GM12878 (cell line): ENCODE data around the gene MLEC. TPM values are rescaled to one million over a fixed set of nuclear protein-coding genes. Genes with fewer than 3 reads are reported as not detected.

Source experiments
- ATAC-seq: fragments of 200-7000 bp; cut with Tn5 transposase; 3 replicates; pipeline ENCODE4 v1.9.1; 2020; ENCODE audit warnings: mild to moderate bottlenecking, moderate library complexity
- BruUV-seq: library from RNA; stranded (reverse); fragments of 400-500 nt; replicated peaks from 2 replicates; lab custom pipeline; 2021; lab: Mats Ljungman, UMichigan
- CTCF ChIA-PET: fragments of 300-600 bp; sonication (Branson Sonifier 250); formaldehyde crosslinking; extraction: SDS; loops from one replicate; lab custom pipeline; 2021; ENCODE audit warnings: inconsistent platforms; lab: Yijun Ruan, JAX
- POLR2A ChIA-PET: fragments of 350-600 bp; formaldehyde crosslinking; extraction: SDS; loops from one replicate; lab custom pipeline; 2021; ENCODE audit warnings: inconsistent platforms; lab: Charles Lee
- RAD21 ChIA-PET: fragments of 300-600 bp; sonication (Branson Sonifier 250); formaldehyde crosslinking; loops from one replicate; lab custom pipeline; 2023; ENCODE audit warnings: antibody characterized with exemption; ENCODE audit not compliant: unreplicated experiment; lab: Charles Lee
- SMC1A ChIA-PET: fragments of 300-600 bp; sonication (Branson Sonifier 250); formaldehyde crosslinking; loops from one replicate; lab custom pipeline; 2023; ENCODE audit not compliant: unreplicated experiment, uncharacterized antibody; lab: Charles Lee
- DNase-seq: peaks from one replicate; pipeline ENCODE4 v3.0.0-alpha.2; 2011; ENCODE audit warnings: low read depth, low spot score
- FAIRE-seq: peaks from 3 replicates; lab custom pipeline; 2011; peaks lifted over from hg19 to GRCh38; lab: Jason Lieb, UNC
- H2AFZ ChIP-seq: 2 replicates; pipeline ENCODE4 v1.6.0; 2011; ENCODE audit warnings: low read depth, low read length, control low read depth; ENCODE audit not compliant: control insufficient read depth
- H3K27ac ChIP-seq: 2 replicates; pipeline ENCODE4 v1.5.1; 2011; ENCODE audit warnings: control low read depth; ENCODE audit not compliant: control insufficient read depth, insufficient read depth
- H3K27me3 ChIP-seq, 2 experiments: replicated peaks in 1 of 2; 2 replicates each; pipeline versions ENCODE4 v1.6.0 to v1.6.1; 2011; ENCODE audit warnings: low read length in 1 of 2; ENCODE audit not compliant: control insufficient read depth in 2 of 2, insufficient read depth in 2 of 2
- H3K36me3 ChIP-seq, 2 experiments: 2 replicates each; pipeline ENCODE4 v1.5.1; 2011; ENCODE audit warnings: low read length in 1 of 2; ENCODE audit not compliant: control insufficient read depth in 2 of 2, insufficient read depth in 2 of 2
- H3K4me1 ChIP-seq: 2 replicates; pipeline ENCODE4 v1.6.1; 2011; ENCODE audit warnings: mild to moderate bottlenecking, low read length, moderate library complexity, mixed read lengths; ENCODE audit not compliant: control insufficient read depth, insufficient read depth
- H3K4me2 ChIP-seq: 2 replicates; pipeline ENCODE4 v1.6.0; 2011; ENCODE audit warnings: control low read depth; ENCODE audit not compliant: control insufficient read depth, insufficient read depth
- H3K4me3 ChIP-seq: fragments of 200-600 bp; sonication (generic); 2 replicates; pipeline ENCODE4 v1.5.1; 2016
- H3K79me2 ChIP-seq: 2 replicates; pipeline ENCODE4 v1.6.0; 2011; ENCODE audit warnings: low read length; ENCODE audit not compliant: control insufficient read depth, insufficient read depth
- H3K9ac ChIP-seq: 2 replicates; pipeline ENCODE4 v1.8.0; 2011; ENCODE audit warnings: low read length, control low read depth, mixed read lengths; ENCODE audit not compliant: control insufficient read depth, insufficient read depth
- H3K9me3 ChIP-seq: replicated peaks from 3 replicates; pipeline ENCODE4 v1.5.1; 2011; ENCODE audit warnings: mild to moderate bottlenecking, low read length; ENCODE audit not compliant: control insufficient read depth, insufficient read depth
- H4K20me1 ChIP-seq: 2 replicates; pipeline ENCODE4 v1.6.0; 2011; ENCODE audit not compliant: control insufficient read depth, insufficient read depth
- ASH2L ChIP-seq: fragments of 300-600, 200-600 bp; sonication (generic); IDR thresholded peaks from 2 replicates; pipeline ENCODE4 v1.6.1; 2017; ENCODE audit warnings: low read depth, mild to moderate bottlenecking, borderline replicate concordance
- CBX3 ChIP-seq: fragments of 200-600 bp; sonication (generic); IDR thresholded peaks from 2 replicates; pipeline ENCODE4 v1.6.1; 2016; ENCODE audit warnings: low read depth, borderline replicate concordance
- CHD4 ChIP-seq: fragments of 200-600 bp; sonication (generic); IDR thresholded peaks from 2 replicates; pipeline ENCODE4 v1.6.1; 2016; ENCODE audit warnings: mild to moderate bottlenecking
- EP300 ChIP-seq, 2 experiments: fragments of 150-350 bp in 1 of 2; IDR thresholded peaks; 2 replicates each; pipeline ENCODE4 v1.6.1; 2011 to 2012; ENCODE audit warnings: low read depth in 2 of 2, low read length in 2 of 2, borderline replicate concordance in 1 of 2, improper control_type of control experiment in 1 of 2, inconsistent platforms in 1 of 2; ENCODE audit not compliant: control insufficient read depth in 1 of 2
- FOXK2 ChIP-seq: fragments of 450-650 bp; IDR thresholded peaks from 2 replicates; pipeline ENCODE4 v1.6.1; 2017; ENCODE audit warnings: mild to moderate bottlenecking, moderate library complexity
- LARP7 ChIP-seq: fragments of 450-650 bp; IDR thresholded peaks from 2 replicates; pipeline ENCODE4 v1.6.1; 2017; ENCODE audit warnings: mild to moderate bottlenecking
- MXI1 ChIP-seq: fragments of 150-350 bp; IDR thresholded peaks from 2 replicates; pipeline ENCODE4 v1.6.1; 2011; ENCODE audit warnings: low read depth, mild to moderate bottlenecking, inconsistent platforms, low read length, improper control_type of control experiment
- POLR2AphosphoS5 ChIP-seq: IDR thresholded peaks from 2 replicates; pipeline ENCODE4 v1.6.1; 2011; ENCODE audit warnings: mild to moderate bottlenecking, low read length, inconsistent platforms
- SIX5 ChIP-seq: IDR thresholded peaks from 2 replicates; pipeline ENCODE4 v1.6.1; 2011; ENCODE audit warnings: mild to moderate bottlenecking, low read depth, low read length, moderate library complexity; ENCODE audit not compliant: severe bottlenecking
- SMARCA5 ChIP-seq: fragments of 450-650 bp; IDR thresholded peaks from 2 replicates; pipeline ENCODE4 v1.6.1; 2017; ENCODE audit warnings: mild to moderate bottlenecking
- TCF7 ChIP-seq: IDR thresholded peaks from 2 replicates; pipeline ENCODE4 v1.6.1; 2014; ENCODE audit warnings: antibody characterized with exemption, borderline replicate concordance
- WRNIP1 ChIP-seq: IDR thresholded peaks from 2 replicates; pipeline ENCODE4 v1.6.1; 2011; ENCODE audit warnings: low read depth, low read length, improper control_type of control experiment, borderline replicate concordance
- YBX1 ChIP-seq: fragments of 450-650 bp; IDR thresholded peaks from 2 replicates; pipeline ENCODE4 v1.6.1; 2016; ENCODE audit warnings: antibody characterized with exemption
- ZBED1 ChIP-seq: IDR thresholded peaks from 2 replicates; pipeline ENCODE4 v1.6.1; 2016; ENCODE audit warnings: borderline replicate concordance
- ZNF384 ChIP-seq: IDR thresholded peaks from 2 replicates; pipeline ENCODE4 v1.6.1; 2012; ENCODE audit warnings: low read depth, mild to moderate bottlenecking, low read length, improper control_type of control experiment, borderline replicate concordance
- WGBS: methylation state at CpG from one replicate; pipeline ENCODE4 v1.1.6; 2016; ENCODE audit warnings: low lambda C conversion rate; ENCODE audit not compliant: insufficient replicate concordance, insufficient coverage; ENCODE audit errors: missing lambda C conversion rate; 5-methylcytosine and 5-hydroxymethylcytosine counted together
- in situ Hi-C: fragments of 300-500 bp; cut with MboI; formaldehyde crosslinking; loops from 9 replicates; pipeline ENCODE4 v1.14.3; 2018; ENCODE audit warnings: mixed read lengths
- intact Hi-C: fragments of 100-400 bp; cut with micrococcal nuclease; formaldehyde crosslinking; loops from one replicate; pipeline ENCODE4 v1.14.2; 2022; ENCODE audit not compliant: unreplicated experiment
- polyA plus RNA-seq, 11 experiments: library from polyadenylated mRNA; depleted of rRNA in 4 of 11; unstranded in 6 of 11; stranded (reverse) in 5 of 11; fragments of >200 nt; fragmentation: Nextera tagmentation in 4 of 11; fragmentation: Illumina TruSeq in 1 of 11; extraction: Ambion mirVana in 4 of 11; extraction: Trizol in 1 of 11; gene quantifications; 1 replicate in 1 of 11; 2 replicates in 10 of 11; pipeline versions ENCODE4 v1.2.1 to v1.2.3, GENCODE V29; 2011 to 2016; ENCODE audit warnings: inconsistent platforms in 2 of 11, missing spikeins in 2 of 11, low read depth in 1 of 11
- total RNA-seq, 4 experiments: library from RNA; depleted of rRNA in 3 of 4; stranded (reverse); fragments of >200 nt in 3 of 4; fragmentation: Illumina TruSeq in 1 of 4; extraction: Trizol in 1 of 4; gene quantifications; 2 replicates each; pipeline versions ENCODE4 v1.2.1 to v1.2.3, GENCODE V29; 2013 to 2021
- TF ChIP-seq, protein P1 (sequence below): fragments of 150-350 bp; IDR thresholded peaks from 2 replicates; pipeline ENCODE4 v1.6.1; 2016; ENCODE audit warnings: low read depth, low read length
- TF ChIP-seq, protein P2 (sequence below): IDR thresholded peaks from 2 replicates; pipeline ENCODE4 v1.6.1; 2011; ENCODE audit warnings: borderline replicate concordance, low read depth, mild to moderate bottlenecking, moderate library complexity, low read length; ENCODE audit not compliant: insufficient read depth, poor library complexity, severe bottlenecking

Gene MLEC
- total and polyA plus RNA-seq, 10 of the 15 experiments (the other 5 are each of a cell fraction or from before 2014, with no cell fraction given) = 26.7 to 172 (median 103) TPM

DNA sequence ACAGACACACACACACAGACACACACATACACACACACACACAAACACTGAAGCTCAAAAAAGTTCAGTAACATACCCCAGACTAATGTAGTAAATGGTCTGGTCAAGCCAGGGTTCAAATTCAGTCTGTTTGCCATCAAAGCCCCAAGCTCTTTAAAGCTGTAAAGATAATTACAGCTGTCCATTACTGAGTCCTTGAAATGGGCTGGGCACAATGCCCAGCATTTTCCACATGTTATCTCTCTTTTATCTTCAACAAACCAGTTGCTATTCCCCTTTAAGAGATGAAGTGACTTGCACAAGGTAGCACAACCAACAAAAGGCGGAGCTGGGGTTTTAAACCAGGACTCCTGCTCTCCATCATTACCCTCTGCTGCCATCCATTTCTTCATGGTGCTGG, 15.7 kb downstream of the MLEC start:
- in situ Hi-C loops = no loop called here
- Histone ChIP-seq H3K9me3 (no peaks in the 10 kb centered on the region), H4K20me1 (no peaks in the 10 kb centered on the region), H3K36me3 (peaks cover 19 to 24% of the 10 kb centered on the region in 2 experiments), H3K27ac (no peak overlapping the region), H3K4me1 (no peaks in the 10 kb centered on the region), H3K4me2 (no peak overlapping the region), H3K4me3 (no peak overlapping the region), H2AFZ (no peak overlapping the region), H3K79me2 (no peaks in the 10 kb centered on the region), H3K27me3 (no peaks in the 10 kb centered on the region), H3K9ac (no peak overlapping the region)
- ChIA-PET CTCF (interaction anchor here (4.3 kb wide), 1 partner anchor 54 kb away, joined by 18 read pairs; no protein-coding TSS in a partner anchor), SMC1A (interaction anchor here (2.7 kb wide), 1 partner anchor 53 kb away, joined by 9 read pairs; no protein-coding TSS in a partner anchor), POLR2A (no interaction called here), RAD21 (interaction anchor here (1.5 kb wide), 1 partner anchor 10 kb away, joined by 5 read pairs; no protein-coding TSS in a partner anchor)
- TF ChIP-seq EP300 (IDR thresholded peaks at IDR 0.05; ENCODE audit: borderline replicate concordance in 1 of 2, control insufficient read depth in 1 of 2, low read depth in 2 of 2, low read length in 2 of 2) = no peak
- no peak for TF ChIP-seq CHD4
- TF ChIP-seq ASH2L = no peak
- no peak for TF ChIP-seq POLR2AphosphoS5
- TF ChIP-seq CBX3 = no peak
- no peak for TF ChIP-seq ZBED1
- TF ChIP-seq MXI1 = no peak
- TF ChIP-seq, protein P1, sequence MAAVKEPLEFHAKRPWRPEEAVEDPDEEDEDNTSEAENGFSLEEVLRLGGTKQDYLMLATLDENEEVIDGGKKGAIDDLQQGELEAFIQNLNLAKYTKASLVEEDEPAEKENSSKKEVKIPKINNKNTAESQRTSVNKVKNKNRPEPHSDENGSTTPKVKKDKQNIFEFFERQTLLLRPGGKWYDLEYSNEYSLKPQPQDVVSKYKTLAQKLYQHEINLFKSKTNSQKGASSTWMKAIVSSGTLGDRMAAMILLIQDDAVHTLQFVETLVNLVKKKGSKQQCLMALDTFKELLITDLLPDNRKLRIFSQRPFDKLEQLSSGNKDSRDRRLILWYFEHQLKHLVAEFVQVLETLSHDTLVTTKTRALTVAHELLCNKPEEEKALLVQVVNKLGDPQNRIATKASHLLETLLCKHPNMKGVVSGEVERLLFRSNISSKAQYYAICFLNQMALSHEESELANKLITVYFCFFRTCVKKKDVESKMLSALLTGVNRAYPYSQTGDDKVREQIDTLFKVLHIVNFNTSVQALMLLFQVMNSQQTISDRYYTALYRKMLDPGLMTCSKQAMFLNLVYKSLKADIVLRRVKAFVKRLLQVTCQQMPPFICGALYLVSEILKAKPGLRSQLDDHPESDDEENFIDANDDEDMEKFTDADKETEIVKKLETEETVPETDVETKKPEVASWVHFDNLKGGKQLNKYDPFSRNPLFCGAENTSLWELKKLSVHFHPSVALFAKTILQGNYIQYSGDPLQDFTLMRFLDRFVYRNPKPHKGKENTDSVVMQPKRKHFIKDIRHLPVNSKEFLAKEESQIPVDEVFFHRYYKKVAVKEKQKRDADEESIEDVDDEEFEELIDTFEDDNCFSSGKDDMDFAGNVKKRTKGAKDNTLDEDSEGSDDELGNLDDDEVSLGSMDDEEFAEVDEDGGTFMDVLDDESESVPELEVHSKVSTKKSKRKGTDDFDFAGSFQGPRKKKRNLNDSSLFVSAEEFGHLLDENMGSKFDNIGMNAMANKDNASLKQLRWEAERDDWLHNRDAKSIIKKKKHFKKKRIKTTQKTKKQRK = no peak
- no peak for TF ChIP-seq WRNIP1
- TF ChIP-seq, protein P2, sequence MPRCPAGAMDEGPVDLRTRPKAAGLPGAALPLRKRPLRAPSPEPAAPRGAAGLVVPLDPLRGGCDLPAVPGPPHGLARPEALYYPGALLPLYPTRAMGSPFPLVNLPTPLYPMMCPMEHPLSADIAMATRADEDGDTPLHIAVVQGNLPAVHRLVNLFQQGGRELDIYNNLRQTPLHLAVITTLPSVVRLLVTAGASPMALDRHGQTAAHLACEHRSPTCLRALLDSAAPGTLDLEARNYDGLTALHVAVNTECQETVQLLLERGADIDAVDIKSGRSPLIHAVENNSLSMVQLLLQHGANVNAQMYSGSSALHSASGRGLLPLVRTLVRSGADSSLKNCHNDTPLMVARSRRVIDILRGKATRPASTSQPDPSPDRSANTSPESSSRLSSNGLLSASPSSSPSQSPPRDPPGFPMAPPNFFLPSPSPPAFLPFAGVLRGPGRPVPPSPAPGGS = no peak
- TF ChIP-seq ZNF384 = no peak
- no peak for TF ChIP-seq SMARCA5
- TF ChIP-seq SIX5 = no peak
- no peak for TF ChIP-seq YBX1
- no peak for TF ChIP-seq FOXK2
- TF ChIP-seq TCF7 = no peak
- no peak for TF ChIP-seq LARP7
- 100% methylated on average over 1 of the region's 1 CpG for WGBS
- intact Hi-C loops = no loop called here
- FAIRE-seq = no peak
- BruUV-seq = no TSS peak
- DNase-seq = no peak
- ATAC-seq = no peak
